Gastrocnemius medialis (tissue), 4 donors: Measurements from ENCODE around the gene ANGEL2. TPM values are rescaled to one million over a fixed set of nuclear protein-coding genes. Genes with fewer than 3 reads are reported as not detected.
"Not testable (repeated sequence)": the region's sequence is repeated elsewhere in the genome, so short reads cannot be mapped to it uniquely, and the experiment has no call there.

Experiments
- ATAC-seq, 2 donors: fragments of 150-250 bp; one replicate each; pipeline ENCODE4 v1.9.1; 2016
- DNase-seq, 2 donors: peaks; one replicate each; pipeline ENCODE4 v3.0.0-alpha.2; 2019
- H3K27ac ChIP-seq, 4 donors: fragments of 200-600 bp; sonication (generic); 1 replicate in 1 of 4; 2 replicates in 3 of 4; pipeline ENCODE4 v1.5.1; 2016 to 2018; ENCODE audit warnings: mild to moderate bottlenecking in 2 of 4, moderate library complexity in 1 of 4
- H3K27me3 ChIP-seq, 3 donors: fragments of 200-600 bp; sonication (generic) in 2 of 3; 1 replicate in 1 of 3; 2 replicates in 2 of 3; pipeline versions ENCODE4 v1.5.1 to v1.6.0; 2016 to 2019; ENCODE audit warnings: mild to moderate bottlenecking in 1 of 3, moderate library complexity in 1 of 3
- H3K36me3 ChIP-seq, 2 donors: fragments of 200-600 bp; sonication (generic) in 1 of 2; one replicate each; pipeline ENCODE4 v1.5.1; 2017 to 2018
- H3K4me1 ChIP-seq, 2 donors: fragments of 200-600 bp; sonication (generic) in 1 of 2; one replicate each; pipeline ENCODE4 v1.5.1; 2016 to 2017; ENCODE audit warnings: mild to moderate bottlenecking in 2 of 2
- H3K4me3 ChIP-seq, 4 donors: fragments of 200-600 bp; sonication (generic) in 3 of 4; 1 replicate in 1 of 4; 2 replicates in 3 of 4; pipeline ENCODE4 v1.5.1; 2016 to 2019; ENCODE audit warnings: mild to moderate bottlenecking in 2 of 4
- H3K9me3 ChIP-seq, 3 donors: fragments of 200-600 bp; sonication (generic) in 2 of 3; 1 replicate in 1 of 3; 2 replicates in 2 of 3; pipeline ENCODE4 v1.5.1; 2016 to 2019
- CTCF ChIP-seq, 5 experiments: fragments of 450-650 bp in 3 of 5; fragments of 200-600 bp in 2 of 5; sonication (generic) in 2 of 5; IDR thresholded peaks in 4 of 5; conservative IDR thresholded peaks in 1 of 5; 1 replicate in 4 of 5; 2 replicates in 1 of 5; pipeline ENCODE4 v1.5.1; 2016 to 2019; ENCODE audit warnings: antibody characterized with exemption in 5 of 5, mild to moderate bottlenecking in 3 of 5, moderate library complexity in 3 of 5
- POLR2A ChIP-seq, 2 donors: fragments of 450-650 bp; IDR thresholded peaks; one replicate each; pipeline ENCODE4 v1.6.1; 2017; ENCODE audit warnings: antibody characterized with exemption in 2 of 2, mild to moderate bottlenecking in 2 of 2, moderate library complexity in 2 of 2
- in situ Hi-C, 4 donors: fragments of 200-750 bp; cut with MboI; loops; one replicate each; pipeline versions ENCODE4 v1.15.0 to v1.8.0; 2017; ENCODE audit warnings: low sequenced_read_pairs in 4 of 4
- intact Hi-C: fragments of 100-400 bp; cut with DNase I; formaldehyde crosslinking; loops from one replicate; pipeline ENCODE4 v1.15.1; 2023; ENCODE audit warnings: low total_unique reads
- total RNA-seq, 4 donors: library from RNA; depleted of rRNA; stranded (reverse); fragments of >200 nt; gene quantifications; one replicate each; pipeline versions ENCODE4 v1.1.0 to v1.2.3, GENCODE V29; 2016

The ANGEL2 gene
- total RNA-seq, 4 donors from 2014 or later: 17.7 to 33.2 (median 25.1) TPM

DNA sequence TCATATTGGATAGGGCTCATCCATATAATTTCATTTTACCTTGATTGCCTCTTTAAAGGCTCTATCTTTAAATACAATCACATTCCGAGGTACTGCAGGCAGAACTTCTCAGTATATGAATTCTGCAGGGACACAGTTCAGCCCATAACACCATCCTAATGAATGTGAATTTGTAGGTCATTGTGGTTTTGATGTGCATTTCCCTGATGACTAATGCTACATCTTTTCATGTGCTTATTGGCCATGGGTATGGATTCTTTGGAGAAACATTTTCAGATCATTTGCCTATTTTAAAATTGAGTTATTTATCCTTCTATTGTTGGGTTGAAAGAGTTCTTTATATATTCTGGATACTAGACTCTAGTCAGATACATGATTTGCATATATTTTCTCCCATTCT is 25.8 kb upstream of the ANGEL2 start:
- H3K27ac ChIP-seq: no peak overlapping the region
- TF ChIP-seq POLR2A (IDR thresholded peaks at IDR 0.05) (no peak), CTCF (IDR thresholded peaks at IDR 0.05 in 4 of 5, conservative IDR thresholded peaks at IDR 0.05 in 1 of 5) (no peak)
- ATAC-seq (no peak), DNase-seq (no peak)
- H3K27me3 ChIP-seq: peaks cover 0 to 32% (median 12%) of the 10 kb centered on the region in 3 donors
- H3K9me3 ChIP-seq: no peaks in the 10 kb centered on the region
- in situ Hi-C loops: no loop called here
- intact Hi-C loops: no loop called here
- H3K36me3 ChIP-seq: no peaks in the 10 kb centered on the region
- H3K4me1 ChIP-seq: no peaks in the 10 kb centered on the region
- H3K4me3 ChIP-seq: no peak overlapping the region

DNA sequence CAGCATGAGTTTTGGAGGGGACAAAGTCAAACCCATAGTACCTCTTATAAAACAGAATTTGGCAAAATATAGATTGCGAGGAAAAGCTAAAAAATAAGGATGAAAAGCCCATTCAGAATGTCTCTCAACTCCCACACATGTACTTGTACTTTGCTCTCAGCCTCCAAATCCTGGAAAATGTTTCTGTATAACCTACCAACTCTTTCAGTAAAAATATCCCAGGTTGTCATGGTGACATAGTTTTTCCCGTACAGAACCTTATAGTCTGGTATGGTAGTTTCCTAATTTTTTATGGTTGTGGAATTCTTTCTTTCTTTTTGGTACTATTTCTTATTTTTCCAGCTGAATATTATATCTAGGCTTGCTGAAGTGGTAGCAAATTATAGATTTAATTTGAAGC is 19.9 kb upstream of the ANGEL2 start:
- in situ Hi-C loops: no loop called here
- H3K4me1 ChIP-seq: no peaks in the 10 kb centered on the region
- no peak overlapping the region for H3K4me3 ChIP-seq
- intact Hi-C loops: no loop called here
- H3K27ac ChIP-seq: no peak overlapping the region
- H3K9me3 ChIP-seq: no peaks in the 10 kb centered on the region
- DNase-seq: no peak
- ATAC-seq: no peak
- no peaks in the 10 kb centered on the region for H3K36me3 ChIP-seq
- TF ChIP-seq CTCF (IDR thresholded peaks at IDR 0.05 in 4 of 5, conservative IDR thresholded peaks at IDR 0.05 in 1 of 5) (no peak), POLR2A (IDR thresholded peaks at IDR 0.05) (no peak)
- H3K27me3 ChIP-seq: peaks cover 7 to 26% (median 9%) of the 10 kb centered on the region in 3 donors

GRCh38 chr1:213034713-213035112 is 19.0 kb upstream of the ANGEL2 start:
- H3K4me1 ChIP-seq: no peaks in the 10 kb centered on the region
- ATAC-seq (no peak), DNase-seq (no peak)
- H3K9me3 ChIP-seq: no peaks in the 10 kb centered on the region
- TF ChIP-seq POLR2A (IDR thresholded peaks at IDR 0.05): no peak
- no peak for TF ChIP-seq CTCF (IDR thresholded peaks at IDR 0.05 in 4 of 5, conservative IDR thresholded peaks at IDR 0.05 in 1 of 5)
- H3K4me3 ChIP-seq: no peak overlapping the region
- in situ Hi-C loops: no loop called here
- H3K36me3 ChIP-seq: no peaks in the 10 kb centered on the region
- H3K27me3 ChIP-seq: peaks cover 7 to 26% (median 8%) of the 10 kb centered on the region in 3 donors
- intact Hi-C loops: no loop called here
- no peak overlapping the region for H3K27ac ChIP-seq

- Histone ChIP-seq H3K4me1 (no peaks in the 10 kb centered on the region), H3K4me3 (no peak overlapping the region), H3K27ac (no peak overlapping the region), H3K9me3 (no peaks in the 10 kb centered on the region), H3K27me3 (peaks cover 7 to 25% (median 12%) of the 10 kb centered on the region in 3 donors), H3K36me3 (no peaks in the 10 kb centered on the region)
- ATAC-seq (no peak), DNase-seq (no peak)
- in situ Hi-C loops (no loop called here), intact Hi-C loops (no loop called here)
- TF ChIP-seq CTCF (IDR thresholded peaks at IDR 0.05 in 4 of 5, conservative IDR thresholded peaks at IDR 0.05 in 1 of 5) (no peak), POLR2A (IDR thresholded peaks at IDR 0.05) (no peak)
Observed at GRCh38 chr1:213032651-213033050, 17.0 kb upstream of the ANGEL2 start.

- ATAC-seq, H3K9me3 ChIP-seq, DNase-seq, H3K27ac ChIP-seq, H3K36me3 ChIP-seq, in situ Hi-C loops, H3K4me1 ChIP-seq, H3K4me3 ChIP-seq, intact Hi-C loops, H3K27me3 ChIP-seq: not testable (repeated sequence)
Observed at GRCh38 chr1:213027024-213027423, 11.4 kb upstream of the ANGEL2 start.
